ENCODE results near the gene ANAPC15. TPM values are rescaled to one million over a fixed set of nuclear protein-coding genes. Genes with fewer than 3 reads are reported as not detected.

Gene ANAPC15
- total and polyA plus RNA-seq, 2 of the 13 experiments (the other 11 are each of a cell fraction or from before 2014, with no cell fraction given) = 18.8 to 25.7 TPM

DNA sequence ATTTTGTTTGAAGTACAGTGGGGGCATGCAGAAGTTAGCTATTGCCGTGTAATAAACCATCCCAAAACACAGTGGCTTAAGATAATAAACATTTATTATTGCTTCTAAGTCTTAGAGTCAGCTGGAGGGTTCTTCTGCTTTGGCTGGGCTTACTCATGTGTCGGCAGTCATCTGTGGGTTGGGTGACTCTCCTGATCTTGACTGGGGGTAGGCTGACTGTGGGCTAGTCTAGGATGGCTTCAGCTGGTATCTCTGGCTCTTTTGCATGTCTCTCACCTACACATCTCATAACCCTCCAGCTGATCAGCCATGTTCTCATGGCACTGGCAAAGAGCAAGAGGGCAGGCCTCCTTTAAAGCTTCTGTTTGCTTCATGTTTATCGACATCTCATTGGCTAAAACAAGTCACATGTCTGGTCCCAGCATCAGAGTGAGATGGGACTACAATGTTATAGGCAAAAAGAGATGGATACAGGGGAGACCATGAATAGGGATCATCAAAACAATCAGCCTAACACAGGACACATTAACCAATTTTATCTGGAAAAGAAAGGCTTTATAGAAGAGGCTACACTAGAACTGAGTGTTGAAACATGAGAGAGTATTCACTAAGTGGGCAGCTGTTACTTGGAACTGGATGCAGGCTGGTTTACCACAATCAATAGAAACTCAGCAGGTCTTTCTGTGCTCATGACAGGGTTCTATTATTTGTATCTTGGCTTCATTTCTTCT lies 26.7 kb downstream of the ANAPC15 start:
- 97% methylated on average over 2 of the region's 3 CpGs for WGBS (ENCODE audit: low lambda C conversion rate)
- Histone ChIP-seq H3K4me2 (ENCODE audit: low read depth, low read length) (no peak overlapping the region), H3K36me3 (replicated peaks in 1 of 2; ENCODE audit: control insufficient read depth in 1 of 2, insufficient read depth in 2 of 2, low read length in 2 of 2) (peaks cover 2 to 6% of the 10 kb centered on the region in 2 experiments; a peak in 2 of 5 replicates), H3K4me3 (replicated peaks in 1 of 3; ENCODE audit: insufficient read depth in 1 of 3, low read depth in 2 of 3, low read length in 3 of 3) (no peak overlapping the region), H3K27me3 (ENCODE audit: control insufficient read depth in 1 of 2, insufficient read depth in 2 of 2, low read length in 2 of 2) (no peaks in the 10 kb centered on the region), H3K27ac (ENCODE audit: extremely low read length, insufficient read depth, low read length) (no peak overlapping the region), H3K9ac (ENCODE audit: insufficient read depth, low read depth, low read length) (no peak overlapping the region), H4K20me1 (ENCODE audit: insufficient read depth, low read length) (no peaks in the 10 kb centered on the region), H3K4me1 (ENCODE audit: insufficient read depth, low read length) (peaks cover 20% of the 10 kb centered on the region), H3K79me2 (ENCODE audit: insufficient read depth, low read length) (no peaks in the 10 kb centered on the region), H2AFZ (ENCODE audit: low read length) (no peak overlapping the region), H3K9me3 (ENCODE audit: low read length) (no peaks in the 10 kb centered on the region)
- no peak for FAIRE-seq
- intact Hi-C loops (cut with micrococcal nuclease; ENCODE audit: unreplicated experiment) (no loop called here), in situ Hi-C loops (cut with HindIII; ENCODE audit: extremely low pct_ligation_motif_present, low pct_unique_long_range_greater_than_20kb) (no loop called here)
- DNase-seq (ENCODE audit: low spot score) = no peak
- ChIA-PET POLR2A (interaction anchor here (1.1 to 1.3 kb wide), 2 partner anchors 9 to 45 kb away, joined by 3 to 6 read pairs; no protein-coding TSS in a partner anchor), CTCF (ENCODE audit: low intra/inter-chr PET ratio, low total read pairs) (no interaction called here)
- no peak for ATAC-seq
- TF ChIP-seq ELF3 (CRISPR knock-in tag; IDR thresholded peaks at IDR 0.05) (no peak), POLR2A (IDR thresholded peaks at IDR 0.05; ENCODE audit: insufficient read depth in 1 of 2, low read depth in 2 of 2, low read length in 2 of 2) (no peak), ZNF761 (CRISPR knock-in tag; conservative IDR thresholded peaks at IDR 0.05) (no peak), ADNP (CRISPR knock-in tag; IDR thresholded peaks at IDR 0.05) (no peak), ZNF615 (CRISPR knock-in tag; IDR thresholded peaks at IDR 0.05; ENCODE audit: borderline replicate concordance) (no peak)
- no TSS peak for BruUV-seq (replicated peaks)

DNA sequence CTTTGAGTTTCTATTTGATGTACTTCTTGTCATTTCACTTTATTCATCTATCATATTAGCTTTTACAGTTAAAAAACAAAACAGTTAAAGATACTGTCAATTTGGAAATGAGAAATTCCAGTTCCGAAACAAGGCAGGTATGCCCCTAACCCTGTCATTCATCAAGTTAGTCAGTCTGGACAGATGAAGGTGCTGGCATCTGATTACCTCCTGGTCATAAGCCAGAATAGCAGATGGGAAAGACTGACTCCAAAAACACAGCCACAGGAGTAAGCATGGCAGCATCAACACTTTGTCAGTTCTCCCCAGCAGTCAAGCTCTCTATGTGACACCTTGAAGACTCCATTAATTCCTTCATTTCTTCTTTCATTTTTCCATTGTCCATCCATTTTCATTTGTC lies 27.5 kb downstream of the ANAPC15 start:
- no peaks in the 10 kb centered on the region for H3K9me3 ChIP-seq (ENCODE audit: low read length)
- 100% methylated on average over 1 of the region's 1 CpG for WGBS (ENCODE audit: low lambda C conversion rate)
- H4K20me1 ChIP-seq (ENCODE audit: insufficient read depth, low read length) = no peaks in the 10 kb centered on the region
- no peak for DNase-seq (ENCODE audit: low spot score)
- no peak overlapping the region for H3K27ac ChIP-seq (ENCODE audit: extremely low read length, insufficient read depth, low read length)
- intact Hi-C loops (cut with micrococcal nuclease; ENCODE audit: unreplicated experiment) (no loop called here), in situ Hi-C loops (cut with HindIII; ENCODE audit: extremely low pct_ligation_motif_present, low pct_unique_long_range_greater_than_20kb) (no loop called here)
- ChIA-PET CTCF (ENCODE audit: low intra/inter-chr PET ratio, low total read pairs) (no interaction called here), POLR2A (interaction anchor here (1.1 to 1.4 kb wide), 3 partner anchors 8 to 44 kb away, joined by 3 to 6 read pairs (median 3); no protein-coding TSS in a partner anchor)
- no peak for FAIRE-seq
- H3K79me2 ChIP-seq (ENCODE audit: insufficient read depth, low read length) = peaks cover under 1% of the 10 kb centered on the region
- H2AFZ ChIP-seq (ENCODE audit: low read length) = no peak overlapping the region
- no peak overlapping the region for H3K4me2 ChIP-seq (ENCODE audit: low read depth, low read length)
- peaks cover 2 to 4% of the 10 kb centered on the region in 2 experiments; a peak in 2 of 5 replicates for H3K36me3 ChIP-seq (replicated peaks in 1 of 2; ENCODE audit: control insufficient read depth in 1 of 2, insufficient read depth in 2 of 2, low read length in 2 of 2)
- no peaks in the 10 kb centered on the region for H3K27me3 ChIP-seq (ENCODE audit: control insufficient read depth in 1 of 2, insufficient read depth in 2 of 2, low read length in 2 of 2)
- H3K4me3 ChIP-seq (replicated peaks in 1 of 3; ENCODE audit: insufficient read depth in 1 of 3, low read depth in 2 of 3, low read length in 3 of 3) = no peak overlapping the region
- peaks cover 12% of the 10 kb centered on the region for H3K4me1 ChIP-seq (ENCODE audit: insufficient read depth, low read length)
- no peak overlapping the region for H3K9ac ChIP-seq (ENCODE audit: insufficient read depth, low read depth, low read length)
- no peak for ATAC-seq
- no TSS peak for BruUV-seq (replicated peaks)
- TF ChIP-seq TCF7L2 (IDR thresholded peaks at IDR 0.05; ENCODE audit: low read depth, low read length) (no peak), ARID2 (CRISPR knock-in tag; IDR thresholded peaks at IDR 0.05; ENCODE audit: borderline replicate concordance) (no peak), SMARCC2 (IDR thresholded peaks at IDR 0.05) (no peak), ZNF788 (CRISPR knock-in tag; IDR thresholded peaks at IDR 0.05; ENCODE audit: borderline replicate concordance) (no peak), ERF (CRISPR knock-in tag; IDR thresholded peaks at IDR 0.05) (no peak), ZBTB8A (CRISPR knock-in tag; IDR thresholded peaks at IDR 0.05; ENCODE audit: borderline replicate concordance, low read depth) (no peak), ZNF781 (CRISPR knock-in tag; IDR thresholded peaks at IDR 0.05; ENCODE audit: borderline replicate concordance, not compliant biosample characterization) (no peak)
- TF ChIP-seq, protein P1, sequence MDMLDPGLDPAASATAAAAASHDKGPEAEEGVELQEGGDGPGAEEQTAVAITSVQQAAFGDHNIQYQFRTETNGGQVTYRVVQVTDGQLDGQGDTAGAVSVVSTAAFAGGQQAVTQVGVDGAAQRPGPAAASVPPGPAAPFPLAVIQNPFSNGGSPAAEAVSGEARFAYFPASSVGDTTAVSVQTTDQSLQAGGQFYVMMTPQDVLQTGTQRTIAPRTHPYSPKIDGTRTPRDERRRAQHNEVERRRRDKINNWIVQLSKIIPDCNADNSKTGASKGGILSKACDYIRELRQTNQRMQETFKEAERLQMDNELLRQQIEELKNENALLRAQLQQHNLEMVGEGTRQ (IDR thresholded peaks at IDR 0.05; ENCODE audit: low read depth, low read length) = no peak
- TF ChIP-seq, protein P1 (CRISPR knock-in tag; IDR thresholded peaks at IDR 0.05; ENCODE audit: borderline replicate concordance) = no peak
- TF ChIP-seq, protein P2, sequence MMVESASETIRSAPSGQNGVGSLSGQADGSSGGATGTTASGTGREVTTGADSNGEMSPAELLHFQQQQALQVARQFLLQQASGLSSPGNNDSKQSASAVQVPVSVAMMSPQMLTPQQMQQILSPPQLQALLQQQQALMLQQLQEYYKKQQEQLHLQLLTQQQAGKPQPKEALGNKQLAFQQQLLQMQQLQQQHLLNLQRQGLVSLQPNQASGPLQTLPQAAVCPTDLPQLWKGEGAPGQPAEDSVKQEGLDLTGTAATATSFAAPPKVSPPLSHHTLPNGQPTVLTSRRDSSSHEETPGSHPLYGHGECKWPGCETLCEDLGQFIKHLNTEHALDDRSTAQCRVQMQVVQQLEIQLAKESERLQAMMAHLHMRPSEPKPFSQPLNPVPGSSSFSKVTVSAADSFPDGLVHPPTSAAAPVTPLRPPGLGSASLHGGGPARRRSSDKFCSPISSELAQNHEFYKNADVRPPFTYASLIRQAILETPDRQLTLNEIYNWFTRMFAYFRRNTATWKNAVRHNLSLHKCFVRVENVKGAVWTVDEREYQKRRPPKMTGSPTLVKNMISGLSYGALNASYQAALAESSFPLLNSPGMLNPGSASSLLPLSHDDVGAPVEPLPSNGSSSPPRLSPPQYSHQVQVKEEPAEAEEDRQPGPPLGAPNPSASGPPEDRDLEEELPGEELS (CRISPR knock-in tag; IDR thresholded peaks at IDR 0.05) = no peak
